K562 (cell line): ENCODE results near the gene ZNF140. TPM values are rescaled to one million over a fixed set of nuclear protein-coding genes. Genes with fewer than 3 reads are reported as not detected.

Source experiments
- CC2D1A ChIP-seq: fragments of 450-650 bp; IDR thresholded peaks from 2 replicates; pipeline ENCODE4 v1.6.1; 2017; ENCODE audit warnings: mild to moderate bottlenecking
- CLOCK ChIP-seq: fragments of 250-450 bp; sonication (Bioruptor Pico); IDR thresholded peaks from 2 replicates; pipeline ENCODE4 v1.4.0; 2020; ENCODE audit warnings: mild to moderate bottlenecking, moderate library complexity, borderline replicate concordance
- MBD1 ChIP-seq: fragments of 250-450 bp; sonication (Bioruptor Pico); IDR thresholded peaks from 2 replicates; pipeline ENCODE4 v1.8.0; 2022; ENCODE audit warnings: inconsistent platforms
- MXI1 ChIP-seq: IDR thresholded peaks from 2 replicates; pipeline ENCODE4 v1.6.1; 2011; ENCODE audit warnings: low read depth, mild to moderate bottlenecking, improper control_type of control experiment, low read length
- NR2F6 ChIP-seq: fragments of 450-650 bp; formaldehyde crosslinking; IDR thresholded peaks from 2 replicates; pipeline ENCODE4 v1.4.0; 2020; ENCODE audit warnings: mild to moderate bottlenecking
- OTX1 ChIP-seq: fragments of 450-650 bp; formaldehyde crosslinking; IDR thresholded peaks from 2 replicates; pipeline ENCODE4 v1.4.0; 2022; ENCODE audit warnings: mild to moderate bottlenecking
- PCBP1 ChIP-seq: fragments of 200-400 bp; formaldehyde crosslinking; IDR thresholded peaks from 2 replicates; pipeline ENCODE4 v1.6.1; 2018; ENCODE audit warnings: mild to moderate bottlenecking, low read depth, low read length; ENCODE audit not compliant: poor library complexity, severe bottlenecking
- PKNOX1 ChIP-seq: fragments of 450-650 bp; IDR thresholded peaks from 2 replicates; pipeline ENCODE4 v1.6.1; 2016
- PPARD ChIP-seq: fragments of 250-450 bp; sonication (Bioruptor Pico); IDR thresholded peaks from 2 replicates; pipeline ENCODE4 v1.8.0; 2022; ENCODE audit warnings: inconsistent platforms, mild to moderate bottlenecking, moderate library complexity
- RFX7 ChIP-seq: fragments of 250-450 bp; sonication (Bioruptor Pico); IDR thresholded peaks from 2 replicates; pipeline ENCODE4 v1.5.1; 2021; ENCODE audit warnings: mild to moderate bottlenecking
- STAG1 ChIP-seq: sonication (generic); formaldehyde crosslinking; IDR thresholded peaks from 2 replicates; pipeline ENCODE4 v1.5.0; 2020; ENCODE audit warnings: missing genetic modification reagents, borderline replicate concordance
- ZBTB11 ChIP-seq, 3 experiments: fragments of 200-800 bp in 1 of 3; fragments of 250-450 bp in 1 of 3; fragments of 450-650 bp in 1 of 3; sonication (Bioruptor Pico) in 1 of 3; sonication (Bioruptor generic) in 1 of 3; formaldehyde crosslinking in 1 of 3; IDR thresholded peaks; 2 replicates each; pipeline versions ENCODE4 v1.6.1 to v1.8.0; 2016 to 2022; ENCODE audit warnings: mild to moderate bottlenecking in 2 of 3, missing genetic modification characterization in 2 of 3, missing compliant biosample characterization in 1 of 3, moderate library complexity in 1 of 3
- ZNF197 ChIP-seq: fragments of 200-800 bp; sonication (Bioruptor generic); IDR thresholded peaks from 2 replicates; pipeline ENCODE4 v1.6.1; 2016; ENCODE audit warnings: low read depth, missing genetic modification characterization, missing compliant biosample characterization
- ZZZ3 ChIP-seq: fragments of 450-650 bp; IDR thresholded peaks from 2 replicates; pipeline ENCODE4 v1.6.1; 2016; ENCODE audit warnings: antibody characterized with exemption, mild to moderate bottlenecking, moderate library complexity
- polyA plus RNA-seq, 8 experiments: library from polyadenylated mRNA; depleted of rRNA in 4 of 8; stranded (reverse) in 5 of 8; unstranded in 3 of 8; fragments of >200 nt; fragmentation: Nextera tagmentation in 2 of 8; fragmentation: Illumina TruSeq in 1 of 8; extraction: Ambion mirVana in 2 of 8; extraction: Trizol in 1 of 8; gene quantifications; 2 replicates each; pipeline versions ENCODE4 v1.2.1 to v1.2.3, GENCODE V29; 2011 to 2014; ENCODE audit warnings: inconsistent platforms in 1 of 8, missing spikeins in 1 of 8
- total RNA-seq, 7 experiments: library from RNA; depleted of rRNA in 6 of 7; stranded (reverse); fragments of >200 nt in 6 of 7; fragmentation: Illumina TruSeq in 2 of 7; extraction: Trizol in 2 of 7; gene quantifications; 2 replicates each; pipeline versions ENCODE4 v1.2.1 to v1.2.3, GENCODE V29; 2011 to 2021; ENCODE audit warnings: low replicate concordance in 1 of 7

ZNF140 gene
- total and polyA plus RNA-seq, 9 of the 15 experiments (the other 6 are each of a cell fraction or from before 2014, with no cell fraction given): 1.6 to 10.9 (median 5.3) TPM

GRCh38 chr12:133080368-133081158 is at the start of gene ZNF140 (continued):
- TF ChIP-seq ZBTB11 (CRISPR knock-in tag; IDR thresholded peaks at IDR 0.05) (peak in 1 of 3 experiments; percentile 94; a peak in 2 of 6 replicates), ZZZ3 (no peak), NR2F6 (no peak), OTX1 (CRISPR knock-in tag) (no peak), PCBP1 (peak; percentile 11), PKNOX1 (no peak), MXI1 (no peak), CLOCK (CRISPR knock-in tag) (no peak), STAG1 (CRISPR knock-in tag) (no peak), PPARD (CRISPR knock-in tag) (no peak), RFX7 (no peak), ZNF197 (CRISPR knock-in tag) (peak; percentile 90; the same call in 1 of the 2 replicates), MBD1 (no peak), CC2D1A (no peak; the same call in 1 of the 2 replicates)
